HepG2 (cell line): ENCODE measurements around the gene CTIF. TPM values are rescaled to one million over a fixed set of nuclear protein-coding genes. Genes with fewer than 3 reads are reported as not detected.
A peak's percentile ranks its signal among the peaks of the same experiment; 100 is the strongest.

Experiments used
- ATAC-seq: fragments of 200-7000 bp; cut with Tn5 transposase; 3 replicates; pipeline ENCODE4 v1.9.1; 2020; ENCODE audit warnings: mild to moderate bottlenecking, moderate library complexity
- BruUV-seq: library from RNA; stranded (reverse); fragments of 400-500 nt; replicated peaks from 2 replicates; lab custom pipeline; 2021; lab: Mats Ljungman, UMichigan
- CTCF ChIA-PET: fragments of 300-600 bp; formaldehyde crosslinking; extraction: SDS; loops from one replicate; lab custom pipeline; 2021; ENCODE audit warnings: low total read pairs, inconsistent platforms, low intra/inter-chr PET ratio; lab: Yijun Ruan, JAX
- POLR2A ChIA-PET: fragments of 350-600 bp; sonication (Branson Sonifier 250); formaldehyde crosslinking; loops from one replicate; lab custom pipeline; 2020; ENCODE audit warnings: antibody characterized with exemption, inconsistent platforms; lab: Yijun Ruan, JAX
- DNase-seq: peaks from one replicate; pipeline ENCODE4 v3.0.0-alpha.2; 2015; ENCODE audit warnings: low spot score
- FAIRE-seq: peaks from 3 replicates; lab custom pipeline; 2011; peaks lifted over from hg19 to GRCh38; lab: Jason Lieb, UNC
- H2AFZ ChIP-seq: one replicate; pipeline ENCODE4 v1.6.1; 2011; ENCODE audit warnings: low read length, inconsistent platforms
- H3K27ac ChIP-seq: fragments of 300-600 bp; 3 replicates; pipeline ENCODE4 v1.8.0; 2011; ENCODE audit warnings: mixed run types, mild to moderate bottlenecking, mixed read lengths, low read length, inconsistent platforms; ENCODE audit not compliant: insufficient read depth; ENCODE audit errors: extremely low read length
- H3K27me3 ChIP-seq, 2 experiments: fragments of 200-600 bp in 1 of 2; 2 replicates in 1 of 2; 3 replicates in 1 of 2; pipeline versions ENCODE4 v1.6.0 to v1.8.0; 2011; ENCODE audit warnings: low read length in 2 of 2, mild to moderate bottlenecking in 2 of 2, moderate library complexity in 2 of 2, inconsistent platforms in 1 of 2; ENCODE audit not compliant: insufficient read depth in 2 of 2, control insufficient read depth in 1 of 2
- H3K36me3 ChIP-seq, 2 experiments: fragments of 200-600 bp in 1 of 2; replicated peaks in 1 of 2; 2 replicates in 1 of 2; 3 replicates in 1 of 2; pipeline versions ENCODE4 v1.5.1 to v1.8.0; 2011; ENCODE audit warnings: low read length in 2 of 2, inconsistent platforms in 1 of 2; ENCODE audit not compliant: insufficient read depth in 2 of 2, control insufficient read depth in 1 of 2
- H3K4me1 ChIP-seq: 2 replicates; pipeline ENCODE4 v1.5.1; 2012; ENCODE audit warnings: low read length, inconsistent platforms; ENCODE audit not compliant: insufficient read depth
- H3K4me2 ChIP-seq: 2 replicates; pipeline ENCODE4 v1.6.0; 2011; ENCODE audit warnings: low read depth, low read length, inconsistent platforms
- H3K4me3 ChIP-seq, 3 experiments: fragments of 200-600 bp in 1 of 3; sonication (generic), shearing (Covaris generic) in 1 of 3; replicated peaks in 1 of 3; 2 replicates each; pipeline ENCODE4 v1.5.1; 2011 to 2016; ENCODE audit warnings: low read length in 3 of 3, inconsistent platforms in 2 of 3, low read depth in 2 of 3, mild to moderate bottlenecking in 2 of 3, control low read depth in 1 of 3, mixed read lengths in 1 of 3; ENCODE audit not compliant: insufficient read depth in 1 of 3
- H3K79me2 ChIP-seq: one replicate; pipeline ENCODE4 v1.6.1; 2011; ENCODE audit warnings: low read length, inconsistent platforms; ENCODE audit not compliant: insufficient read depth
- H3K9ac ChIP-seq: 2 replicates; pipeline ENCODE4 v1.6.0; 2011; ENCODE audit warnings: mild to moderate bottlenecking, low read depth, low read length, inconsistent platforms; ENCODE audit not compliant: insufficient read depth
- H3K9me3 ChIP-seq: 2 replicates; pipeline ENCODE4 v1.5.1; 2012; ENCODE audit warnings: mild to moderate bottlenecking, low read length
- H4K20me1 ChIP-seq: 2 replicates; pipeline ENCODE4 v1.6.0; 2011; ENCODE audit warnings: inconsistent platforms, mild to moderate bottlenecking, low read length, moderate library complexity; ENCODE audit not compliant: insufficient read depth
- DMTF1 ChIP-seq: sonication (generic); formaldehyde crosslinking; IDR thresholded peaks from 2 replicates; pipeline ENCODE4 v1.4.0; 2020; ENCODE audit warnings: mild to moderate bottlenecking, missing genetic modification reagents
- FOSL2 ChIP-seq: sonication (generic); formaldehyde crosslinking; IDR thresholded peaks from 2 replicates; pipeline ENCODE4 v1.4.0; 2020; ENCODE audit warnings: missing genetic modification reagents
- FOXO4 ChIP-seq: sonication (generic); formaldehyde crosslinking; conservative IDR thresholded peaks from 2 replicates; pipeline ENCODE4 v1.8.1; 2023; ENCODE audit warnings: missing genetic modification reagents
- HMGXB4 ChIP-seq, 2 experiments: sonication (generic) in 1 of 2; formaldehyde crosslinking in 1 of 2; IDR thresholded peaks; 2 replicates each; pipeline versions ENCODE4 v1.4.0 to v1.6.1; 2018 to 2020; ENCODE audit warnings: missing genetic modification reagents in 2 of 2, borderline replicate concordance in 1 of 2, low read depth in 1 of 2, mild to moderate bottlenecking in 1 of 2, missing biosample characterization in 1 of 2
- KDM2A ChIP-seq: sonication (generic); formaldehyde crosslinking; IDR thresholded peaks from 2 replicates; pipeline ENCODE4 v1.4.0; 2020; ENCODE audit warnings: low read depth, missing genetic modification reagents, borderline replicate concordance
- KDM3A ChIP-seq: IDR thresholded peaks from 2 replicates; pipeline ENCODE4 v1.6.1; 2018; ENCODE audit warnings: low read depth, missing compliant biosample characterization
- RAD21 ChIP-seq: fragments of 450-650 bp; formaldehyde crosslinking; IDR thresholded peaks from 2 replicates; pipeline ENCODE4 v1.5.0; 2020; ENCODE audit warnings: mild to moderate bottlenecking
- SALL1 ChIP-seq: sonication (generic); formaldehyde crosslinking; IDR thresholded peaks from 2 replicates; pipeline ENCODE4 v1.8.0; 2022; ENCODE audit warnings: mild to moderate bottlenecking, missing genetic modification reagents
- SOX5 ChIP-seq: IDR thresholded peaks from 2 replicates; pipeline ENCODE4 v1.6.1; 2016; ENCODE audit warnings: borderline replicate concordance
- SOX6 ChIP-seq, 2 experiments: fragments of 450-650 bp in 1 of 2; sonication (generic) in 1 of 2; formaldehyde crosslinking in 1 of 2; IDR thresholded peaks; 2 replicates each; pipeline versions ENCODE4 v1.4.0 to v1.6.1; 2017 to 2020; ENCODE audit warnings: antibody characterized with exemption in 1 of 2, mild to moderate bottlenecking in 1 of 2, missing genetic modification reagents in 1 of 2
- TBX2 ChIP-seq: sonication (generic); formaldehyde crosslinking; IDR thresholded peaks from 2 replicates; pipeline ENCODE4 v1.5.0; 2020; ENCODE audit warnings: missing genetic modification reagents, mild to moderate bottlenecking, borderline replicate concordance
- WIZ ChIP-seq: sonication (generic); formaldehyde crosslinking; IDR thresholded peaks from 2 replicates; pipeline ENCODE4 v1.5.1; 2020; ENCODE audit warnings: mild to moderate bottlenecking, missing genetic modification reagents
- ZMYM4 ChIP-seq: sonication (generic); formaldehyde crosslinking; IDR thresholded peaks from 2 replicates; pipeline ENCODE4 v1.8.1; 2023; ENCODE audit warnings: mild to moderate bottlenecking, missing genetic modification reagents
- ZNF710 ChIP-seq: sonication (generic); formaldehyde crosslinking; IDR thresholded peaks from 2 replicates; pipeline ENCODE4 v1.5.0; 2020; ENCODE audit warnings: mild to moderate bottlenecking, missing genetic modification reagents, borderline replicate concordance
- ZNF777 ChIP-seq: sonication (generic); formaldehyde crosslinking; IDR thresholded peaks from 2 replicates; pipeline ENCODE4 v1.4.0; 2020; ENCODE audit warnings: missing genetic modification reagents
- WGBS: methylation state at CpG from one replicate; pipeline ENCODE4 v1.1.6; 2017; ENCODE audit warnings: low lambda C conversion rate; 5-methylcytosine and 5-hydroxymethylcytosine counted together
- in situ Hi-C: cut with HindIII; loops from 2 replicates; pipeline ENCODE4 v1.10.0; 2017; ENCODE audit warnings: low pct_unique_long_range_greater_than_20kb; ENCODE audit not compliant: extremely low pct_ligation_motif_present
- intact Hi-C: fragments of 100-400 bp; cut with micrococcal nuclease; formaldehyde crosslinking; loops from one replicate; pipeline ENCODE4 v1.10.0; 2022; ENCODE audit not compliant: unreplicated experiment
- polyA plus RNA-seq, 8 experiments: library from polyadenylated mRNA; depleted of rRNA in 3 of 8; stranded (reverse) in 7 of 8; unstranded in 1 of 8; fragments of >200 nt; fragmentation: Illumina TruSeq in 4 of 8; extraction: Trizol in 4 of 8; gene quantifications; 2 replicates each; pipeline versions ENCODE4 v1.2.1 to v1.2.3, GENCODE V29; 2011 to 2016; ENCODE audit warnings: low read depth in 4 of 8, missing spikeins in 1 of 8, mixed read lengths in 1 of 8; ENCODE audit not compliant: insufficient read depth in 1 of 8
- total RNA-seq, 5 experiments: library from RNA; depleted of rRNA; stranded (reverse); fragments of >200 nt; fragmentation: Illumina TruSeq; extraction: Trizol; gene quantifications; 2 replicates each; pipeline ENCODE4 v1.2.3, GENCODE V29; 2016; ENCODE audit warnings: low read depth in 1 of 5

Gene CTIF
- total and polyA plus RNA-seq, 2 of the 13 experiments (the other 11 are each of a cell fraction or from before 2014, with no cell fraction given): 18.2 to 28.0 TPM

DNA sequence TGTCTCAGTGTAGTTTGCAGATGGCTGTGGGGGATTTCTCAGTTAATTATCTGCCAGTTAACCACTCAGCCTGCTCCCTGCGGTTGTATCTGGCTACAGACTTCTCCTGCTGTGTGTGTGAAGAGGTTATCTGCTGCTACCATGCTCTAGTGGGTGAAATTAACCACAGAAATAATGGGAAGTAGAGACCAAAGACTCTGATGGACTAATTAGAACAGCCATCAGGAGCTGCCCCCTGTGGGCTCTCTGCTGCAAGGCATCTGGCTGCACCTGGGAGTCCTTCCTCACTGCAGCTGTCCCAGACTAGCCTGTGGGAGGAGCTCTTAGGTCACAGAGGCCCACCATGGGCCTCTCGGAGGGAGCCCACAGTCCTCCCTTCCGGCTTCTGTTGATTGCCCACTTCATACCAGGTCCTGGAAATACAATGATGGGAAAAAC is 66.6 kb downstream of the CTIF start:
- POLR2A ChIA-PET: interaction anchor here (0.8 to 1.1 kb wide), 2 partner anchors 29 to 62 kb away, joined by 3 read pairs; no protein-coding TSS in a partner anchor
- in situ Hi-C loops (loop anchor here (5.0 kb wide), 1 partner anchor 57 kb away; no protein-coding TSS in a partner anchor), intact Hi-C loops (loop anchor here (1.0 to 2.0 kb wide), 4 partner anchors 29 to 129 kb away; no protein-coding TSS in a partner anchor)
- peak; percentile 33; the same call in 1 of the 2 replicates for TF ChIP-seq ZNF777
- no peak for TF ChIP-seq KDM3A
- peak; percentile 92 for TF ChIP-seq RAD21 (CRISPR knock-in tag)
- TF ChIP-seq SALL1: 0 out of 2 replicates have a peak, but pooled peaks have one; percentile 32
- TF ChIP-seq TBX2 (CRISPR knock-in tag): 0 out of 2 replicates have a peak, but pooled peaks have one; percentile 25
- TF ChIP-seq FOSL2 (CRISPR knock-in tag): 0 out of 2 replicates have a peak, but pooled peaks have one; percentile 7
- no peak for TF ChIP-seq WIZ
- 0 out of 2 replicates have a peak, but pooled peaks have one; percentile 21 for TF ChIP-seq SOX5
- no peak for TF ChIP-seq DMTF1 (CRISPR knock-in tag)
- peak; percentile 24 to 35; a peak in 1 of 4 replicates for TF ChIP-seq HMGXB4 (CRISPR knock-in tag; IDR thresholded peaks at IDR 0.05; ENCODE audit: borderline replicate concordance in 1 of 2, low read depth in 1 of 2)
- 0 out of 2 replicates have a peak, but pooled peaks have one; percentile 21 for TF ChIP-seq FOXO4
- TF ChIP-seq KDM2A (CRISPR knock-in tag): 0 out of 2 replicates have a peak, but pooled peaks have one; percentile 27
- TF ChIP-seq ZNF710 (CRISPR knock-in tag): 0 out of 2 replicates have a peak, but pooled peaks have one; percentile 25
- TF ChIP-seq SOX6 (IDR thresholded peaks at IDR 0.05): no peak
- peak; percentile 60 for TF ChIP-seq SOX6 (CRISPR knock-in tag; IDR thresholded peaks at IDR 0.05)
- 0 out of 2 replicates have a peak, but pooled peaks have one; percentile 34 for TF ChIP-seq ZMYM4 (CRISPR knock-in tag)

More for the DNA sequence above, 66.6 kb downstream of the CTIF start:
- BruUV-seq: no TSS peak
- Histone ChIP-seq H3K36me3 (peaks cover 1% of the 10 kb centered on the region in 2 experiments; a peak in 1 of 5 replicates), H3K27me3 (no peaks in the 10 kb centered on the region), H4K20me1 (peaks cover 10% of the 10 kb centered on the region; the same call in 1 of the 2 replicates), H2AFZ (no peak overlapping the region), H3K27ac (no peak overlapping the region), H3K4me3 (no peak overlapping the region), H3K79me2 (peaks cover 21% of the 10 kb centered on the region), H3K4me1 (peaks cover 34% of the 10 kb centered on the region), H3K4me2 (0 out of 2 replicates have a peak overlapping the region, but pooled peaks have one; percentile 3), H3K9ac (no peak overlapping the region), H3K9me3 (no peaks in the 10 kb centered on the region)
- peak; percentile 73 for DNase-seq
- ATAC-seq: peak; percentile 99
- WGBS: 31% methylated on average over 3 of the region's 3 CpGs
- peak; percentile 72 for FAIRE-seq
- CTCF ChIA-PET: interaction anchor here (0.8 to 1.8 kb wide), 4 partner anchors 34 to 130 kb away, joined by 3 to 11 read pairs (median 7); no protein-coding TSS in a partner anchor
